B cell (primary cell): ENCODE measurements around the gene KCNT2. TPM values are rescaled to one million over a fixed set of nuclear protein-coding genes. Genes with fewer than 3 reads are reported as not detected.

Experiments
- ATAC-seq: fragments of 200-7000 bp; cut with Tn5 transposase; one replicate; pipeline ENCODE4 v1.10.0; 2021; ENCODE audit warnings: low read depth, mild to moderate bottlenecking, moderate number of reproducible peaks, moderate library complexity
- CTCF ChIA-PET: fragments of 350-600 bp; sonication (Branson Sonifier 250); formaldehyde crosslinking; loops from one replicate; lab custom pipeline; 2021; ENCODE audit warnings: antibody characterized with exemption, inconsistent platforms; lab: Charles Lee
- POLR2A ChIA-PET: fragments of 350-600 bp; sonication (Branson Sonifier 250); formaldehyde crosslinking; loops from one replicate; lab custom pipeline; 2021; ENCODE audit warnings: antibody characterized with exemption; lab: Charles Lee
- DNase-seq: peaks from one replicate; pipeline ENCODE4 v3.0.0; 2013
- H2AFZ ChIP-seq: 2 replicates; pipeline ENCODE4 v1.6.1; 2012; ENCODE audit warnings: mild to moderate bottlenecking, low read depth, low read length; ENCODE audit not compliant: insufficient read depth, poor library complexity, severe bottlenecking
- H3K27ac ChIP-seq, 2 donors: 1 replicate in 1 of 2; 2 replicates in 1 of 2; pipeline ENCODE4 v1.5.1; 2012 to 2013; ENCODE audit warnings: low read length in 2 of 2, mild to moderate bottlenecking in 2 of 2, moderate library complexity in 1 of 2
- H3K27me3 ChIP-seq, 4 experiments: fragments of 200-600 bp in 1 of 4; sonication (generic) in 1 of 4; replicated peaks in 1 of 4; 1 replicate in 2 of 4; 2 replicates in 2 of 4; pipeline versions ENCODE4 v1.6.1 to v1.7.0; 2013 to 2016; ENCODE audit warnings: low read length in 3 of 4, mild to moderate bottlenecking in 2 of 4, mixed read lengths in 1 of 4, moderate library complexity in 1 of 4; ENCODE audit not compliant: insufficient read depth in 4 of 4, control insufficient read depth in 3 of 4; ENCODE audit errors: control extremely low read depth in 1 of 4
- H3K36me3 ChIP-seq, 2 experiments: replicated peaks in 1 of 2; 1 replicate in 1 of 2; 2 replicates in 1 of 2; pipeline versions ENCODE4 v1.6.1 to v1.7.1; 2013; ENCODE audit warnings: low read length in 1 of 2; ENCODE audit not compliant: insufficient read depth in 2 of 2, control insufficient read depth in 1 of 2; ENCODE audit errors: control extremely low read depth in 1 of 2, extremely low read depth in 1 of 2
- H3K4me1 ChIP-seq, 2 donors: fragments of 200-600 bp in 1 of 2; sonication (generic) in 1 of 2; 1 replicate in 1 of 2; 2 replicates in 1 of 2; pipeline versions ENCODE4 v1.5.1 to v1.6.1; 2013 to 2017; ENCODE audit warnings: low read length in 2 of 2; ENCODE audit not compliant: control insufficient read depth in 2 of 2, insufficient read depth in 2 of 2
- H3K4me2 ChIP-seq: replicated peaks from 2 replicates; pipeline ENCODE3; 2012; ENCODE audit warnings: mild to moderate bottlenecking, low read depth, low read length; ENCODE audit not compliant: poor library complexity, severe bottlenecking
- H3K4me3 ChIP-seq, 5 experiments: fragments of 200-600 bp in 1 of 5; sonication (generic) in 1 of 5; 1 replicate in 3 of 5; 2 replicates in 2 of 5; pipeline versions ENCODE4 v1.5.1 to v1.7.0; 2011 to 2016; ENCODE audit warnings: low read length in 4 of 5, mild to moderate bottlenecking in 4 of 5, low read depth in 2 of 5, control low read depth in 1 of 5, moderate library complexity in 1 of 5; ENCODE audit not compliant: insufficient read depth in 1 of 5; ENCODE audit errors: control extremely low read depth in 1 of 5, extremely low read depth in 1 of 5
- H3K79me2 ChIP-seq: fragments of 200-600 bp; sonication (generic); one replicate; pipeline ENCODE4 v1.6.0; 2016; ENCODE audit warnings: low read length; ENCODE audit not compliant: control insufficient read depth, insufficient read depth
- H3K9ac ChIP-seq: fragments of 200-600 bp; sonication (generic); 2 replicates; pipeline ENCODE4 v1.6.1; 2017; ENCODE audit warnings: mild to moderate bottlenecking, low read length, moderate library complexity
- H3K9me3 ChIP-seq, 3 donors: one replicate each; pipeline versions ENCODE4 v1.6.1 to v1.7.1; 2013; ENCODE audit warnings: low read length in 2 of 3; ENCODE audit not compliant: control insufficient read depth in 2 of 3, insufficient read depth in 1 of 3; ENCODE audit errors: control extremely low read depth in 1 of 3
- H4K20me1 ChIP-seq: 2 replicates; pipeline ENCODE4 v1.6.0; 2012; ENCODE audit warnings: mild to moderate bottlenecking, low read length; ENCODE audit not compliant: insufficient read depth, control insufficient read depth, poor library complexity, severe bottlenecking
- H3K27ac Mint-ChIP-seq: one replicate; pipeline ENCODE4 v1.8.0; 2021; ENCODE audit warnings: mixed read lengths
- H3K27me3 Mint-ChIP-seq: one replicate; pipeline ENCODE4 v1.8.0; 2021; ENCODE audit warnings: mixed read lengths
- H3K4me1 Mint-ChIP-seq: one replicate; pipeline ENCODE4 v1.8.0; 2021; ENCODE audit warnings: mixed read lengths
- H3K4me3 Mint-ChIP-seq: one replicate; pipeline ENCODE4 v1.8.0; 2021; ENCODE audit warnings: mixed read lengths
- H3K9me3 Mint-ChIP-seq: one replicate; pipeline ENCODE4 v1.8.0; 2022; ENCODE audit warnings: mixed read lengths; ENCODE audit not compliant: insufficient read depth
- CTCF ChIP-seq: fragments of 200-600 bp; IDR thresholded peaks from one replicate; pipeline ENCODE4 v1.8.0; 2022; ENCODE audit warnings: antibody characterized with exemption, mild to moderate bottlenecking
- EZH2 ChIP-seq: IDR thresholded peaks from 2 replicates; pipeline ENCODE4 v1.6.1; 2012; ENCODE audit warnings: borderline replicate concordance, low read depth, mild to moderate bottlenecking, moderate library complexity, low read length; ENCODE audit not compliant: insufficient read depth, poor library complexity, severe bottlenecking
- WGBS: methylation state at CpG from one replicate; pipeline ENCODE4 v1.1.5; 2013; ENCODE audit warnings: missing lambda C conversion rate; ENCODE audit not compliant: insufficient coverage; 5-methylcytosine and 5-hydroxymethylcytosine counted together
- intact Hi-C: fragments of 100-400 bp; cut with micrococcal nuclease; formaldehyde crosslinking; loops from one replicate; pipeline ENCODE4 v1.10.0; 2022
- polyA plus RNA-seq: library from polyadenylated mRNA; depleted of rRNA; stranded (reverse); fragments of >200 nt; gene quantifications from 2 replicates; pipeline ENCODE4 v1.2.3, GENCODE V29; 2012
- total RNA-seq, 2 donors: library from RNA; stranded (reverse); fragments of 120-200 nt in 1 of 2; gene quantifications; 1 replicate in 1 of 2; 2 replicates in 1 of 2; pipeline versions ENCODE4 v1.2.3 to v1.2.4, GENCODE V29; 2013 to 2022

Gene KCNT2
- total and polyA plus RNA-seq, 2 donors (not counting 1 experiment from before 2014, with no cell fraction given): not detected

DNA sequence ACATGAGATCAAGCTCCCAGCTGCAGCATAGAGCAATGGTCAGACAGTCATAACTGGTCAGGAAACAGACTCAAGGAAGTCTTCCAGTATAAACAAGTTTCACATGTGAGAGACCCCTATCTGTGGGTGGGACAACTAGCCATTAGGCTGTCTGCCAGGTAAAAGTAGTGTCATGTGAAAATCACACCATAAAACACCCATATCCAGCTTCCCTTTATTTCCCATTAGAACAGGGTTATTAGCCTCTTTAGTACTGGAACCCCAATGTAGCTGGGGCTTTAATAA is 426.7 kb downstream of the KCNT2 start:
- no peak overlapping the region for H3K27ac Mint-ChIP-seq
- CTCF ChIA-PET: no interaction called here
- H3K4me1 Mint-ChIP-seq: no peaks in the 10 kb centered on the region
- no peak for ATAC-seq
- Histone ChIP-seq H4K20me1 (no peaks in the 10 kb centered on the region), H3K79me2 (no peaks in the 10 kb centered on the region), H3K27ac (no peak overlapping the region), H3K9me3 (no peaks in the 10 kb centered on the region), H3K36me3 (no peaks in the 10 kb centered on the region), H3K4me1 (no peaks in the 10 kb centered on the region), H3K4me2 (no peak overlapping the region), H3K9ac (no peak overlapping the region), H3K27me3 (no peaks in the 10 kb centered on the region), H2AFZ (no peak overlapping the region), H3K4me3 (no peak overlapping the region)
- H3K9me3 Mint-ChIP-seq: peaks cover 2% of the 10 kb centered on the region
- POLR2A ChIA-PET: no interaction called here
- intact Hi-C loops: no loop called here
- no peak for DNase-seq
- H3K27me3 Mint-ChIP-seq: no peaks in the 10 kb centered on the region
- no peak for TF ChIP-seq EZH2
- no peak for TF ChIP-seq CTCF
- H3K4me3 Mint-ChIP-seq: no peak overlapping the region

- intact Hi-C loops: no loop called here
- peaks cover 2% of the 10 kb centered on the region for H3K9me3 Mint-ChIP-seq
- no peak overlapping the region for H3K27ac Mint-ChIP-seq
- Histone ChIP-seq H3K4me3 (no peak overlapping the region), H3K27ac (no peak overlapping the region), H2AFZ (no peak overlapping the region), H3K36me3 (no peaks in the 10 kb centered on the region), H3K4me1 (no peaks in the 10 kb centered on the region), H3K79me2 (no peaks in the 10 kb centered on the region), H3K9me3 (no peaks in the 10 kb centered on the region), H3K27me3 (no peaks in the 10 kb centered on the region), H4K20me1 (no peaks in the 10 kb centered on the region), H3K9ac (no peak overlapping the region), H3K4me2 (no peak overlapping the region)
- no peaks in the 10 kb centered on the region for H3K27me3 Mint-ChIP-seq
- no peak overlapping the region for H3K4me3 Mint-ChIP-seq
- CTCF ChIA-PET: no interaction called here
- no peak for ATAC-seq
- WGBS: no CpG with 5 or more reads among the region's 1 CpG
- no peak for DNase-seq
- POLR2A ChIA-PET: no interaction called here
- H3K4me1 Mint-ChIP-seq: no peaks in the 10 kb centered on the region
- TF ChIP-seq EZH2: no peak
- TF ChIP-seq CTCF: no peak
Observed at GRCh38 chr1:196180847-196181593, 427.2 kb downstream of the KCNT2 start.
